Iris pigment epithelial cell (primary cell): Measurements from ENCODE around the gene APBA1.
"Not testable (repeated sequence)": the region's sequence is repeated elsewhere in the genome, so short reads cannot be mapped to it uniquely, and the experiment has no call there.

Source experiments
- DNase-seq: peaks from one replicate; pipeline ENCODE4 v3.0.0-alpha.2; 2011; ENCODE audit warnings: low read depth

APBA1 gene

DNA sequence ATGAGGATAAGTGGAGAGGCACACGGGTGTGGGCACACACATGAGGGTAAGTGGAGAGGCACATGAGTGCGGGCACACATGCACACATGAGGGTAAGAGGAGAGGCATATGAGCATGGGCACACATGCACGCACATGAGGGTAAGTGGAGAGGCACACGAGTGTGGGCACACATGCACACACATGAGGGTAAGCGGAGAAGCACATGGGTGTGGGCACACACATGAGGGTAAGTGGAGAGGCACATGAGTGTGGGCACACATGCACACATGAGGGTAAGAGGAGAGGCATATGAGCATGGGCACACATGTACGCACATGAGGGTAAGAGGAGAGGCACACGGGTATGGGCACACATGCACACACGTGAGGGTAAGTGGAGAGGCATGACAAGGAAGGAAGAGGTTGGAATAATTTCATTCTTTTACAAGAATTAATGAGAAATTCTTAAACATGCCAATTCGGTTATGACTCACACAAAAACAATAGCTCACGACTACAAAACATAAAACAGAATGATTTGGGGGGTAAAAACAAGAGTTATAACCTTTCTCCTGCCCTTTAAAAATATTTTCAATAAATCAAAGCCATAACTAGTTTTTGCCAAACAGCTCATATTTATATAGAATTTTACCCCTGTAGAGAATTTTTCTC, 67.5 kb downstream of the APBA1 start:
- no peak for DNase-seq

DNA sequence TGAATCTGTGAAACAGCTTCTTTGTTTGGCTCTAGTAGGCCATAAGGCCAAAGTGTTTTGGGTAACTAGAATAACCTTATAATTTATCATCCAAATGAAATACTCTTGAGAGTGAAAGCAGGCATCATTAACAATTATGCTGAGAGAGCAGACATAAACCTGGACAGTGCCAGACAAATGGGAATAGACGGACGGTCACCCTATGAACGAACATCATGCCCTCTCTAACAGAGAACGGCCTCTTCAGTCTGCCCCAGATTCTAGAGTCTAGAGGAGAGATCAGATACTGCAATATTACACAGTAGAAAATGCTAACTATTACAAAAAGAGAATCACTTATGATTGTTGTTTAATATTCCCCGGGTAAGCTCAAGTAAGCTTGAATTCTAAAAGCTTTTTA, 68.5 kb downstream of the APBA1 start:
- no peak for DNase-seq

DNA sequence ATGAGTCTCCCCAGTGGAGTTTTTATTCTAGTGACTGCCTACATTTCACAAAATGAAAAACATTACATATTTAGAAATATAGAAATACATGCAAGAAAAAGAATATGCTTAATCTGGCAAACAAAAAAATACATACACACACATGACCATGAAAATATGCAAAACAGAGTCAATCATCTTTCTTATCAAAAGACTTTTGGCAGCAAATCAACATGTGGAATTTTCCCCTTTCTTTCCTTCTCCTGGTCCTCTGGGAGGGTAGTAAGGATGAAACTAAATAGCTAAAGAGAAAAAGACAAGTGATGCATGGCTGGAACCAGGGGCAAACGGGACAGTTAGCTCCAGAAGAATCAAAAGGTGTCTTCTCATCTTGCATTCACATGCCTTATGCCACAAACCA, 69.4 kb downstream of the APBA1 start:
- DNase-seq = no peak

DNA sequence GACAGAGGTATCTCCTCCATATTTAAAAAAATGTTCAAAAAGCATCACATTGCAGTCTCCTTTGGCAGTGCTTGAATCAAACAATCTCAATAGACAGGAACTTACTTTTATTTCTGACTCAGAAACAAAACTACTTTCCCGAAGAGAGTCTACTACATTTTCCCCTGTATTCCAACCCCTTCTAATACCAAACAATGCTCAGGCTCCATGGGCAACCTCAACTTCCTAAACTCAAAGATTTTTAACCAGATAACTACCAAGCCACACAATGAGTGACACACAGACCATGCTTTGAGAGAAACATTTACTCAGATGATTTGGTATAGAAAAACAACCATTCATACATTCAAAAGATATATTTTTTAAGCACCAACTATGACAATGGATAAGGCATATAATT, 70.5 kb downstream of the APBA1 start:
- DNase-seq = no peak

DNA sequence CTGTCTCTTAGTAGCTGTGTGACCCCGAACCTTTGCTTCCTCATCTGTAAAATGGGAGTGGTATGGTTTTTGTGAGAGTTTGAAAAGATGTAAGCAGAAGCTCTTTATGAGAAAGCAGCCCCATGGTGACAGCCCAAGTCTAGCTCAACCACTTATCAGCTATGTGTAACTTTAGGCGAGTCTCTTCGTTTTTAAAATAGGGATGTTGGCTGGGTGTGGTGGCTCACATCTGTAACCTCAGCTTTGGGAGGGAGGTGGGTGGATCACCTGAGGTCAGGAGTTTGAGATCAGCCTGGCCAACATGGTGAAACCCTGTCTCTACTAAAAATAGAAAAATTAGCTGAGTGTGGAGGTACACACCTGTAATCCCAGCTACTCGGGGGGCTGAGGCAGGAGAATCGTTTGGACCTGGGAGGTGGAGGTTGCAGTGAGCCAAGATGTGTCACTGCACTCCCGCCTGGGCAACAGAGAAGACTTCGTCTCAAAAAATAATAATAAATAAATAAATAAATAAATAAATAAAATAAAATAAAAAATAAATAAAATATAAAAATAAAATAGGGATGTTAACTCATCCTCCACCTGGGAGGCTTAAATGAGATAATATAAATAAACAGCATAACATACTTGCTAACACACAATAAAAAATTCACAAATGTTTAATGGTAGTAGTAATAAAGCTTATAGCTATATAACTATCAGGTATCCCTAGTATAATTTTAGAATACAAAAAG, 71.7 kb downstream of the APBA1 start:
- no peak for DNase-seq

DNA sequence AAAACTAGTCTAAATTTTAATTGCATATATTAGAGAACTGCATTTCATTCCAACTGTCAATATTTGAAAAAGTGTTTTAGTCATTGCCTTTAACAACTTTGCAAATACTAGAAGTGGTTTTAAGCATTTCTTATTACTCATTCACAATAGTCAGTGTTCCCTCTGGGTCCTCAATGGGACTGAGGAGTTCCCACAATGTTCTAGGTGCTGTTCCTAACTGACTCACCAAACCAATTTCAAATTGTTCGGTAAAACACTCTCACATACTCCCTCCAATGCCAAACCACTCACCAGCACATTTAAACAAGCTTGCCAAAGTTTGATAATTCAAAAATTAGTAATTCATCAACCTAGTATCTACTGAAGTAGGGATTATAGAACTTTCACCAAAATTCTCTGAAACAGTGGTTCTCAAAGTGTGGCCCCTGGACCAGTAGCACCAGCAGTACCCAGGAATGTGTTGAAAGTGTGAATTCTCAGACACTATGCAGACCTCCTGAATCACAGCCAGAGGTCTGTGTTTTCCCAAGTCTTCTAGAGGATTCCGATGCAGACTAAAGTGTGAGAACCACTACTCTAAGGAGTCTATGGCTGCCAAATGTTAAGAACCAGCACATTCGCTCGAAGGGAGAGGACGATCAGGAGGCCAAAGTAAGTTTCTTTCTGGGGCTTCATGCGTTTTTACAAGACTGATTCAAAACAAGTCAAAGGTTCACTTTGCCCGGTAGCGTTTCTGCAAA, 72.8 kb downstream of the APBA1 start:
- DNase-seq = no peak

DNA sequence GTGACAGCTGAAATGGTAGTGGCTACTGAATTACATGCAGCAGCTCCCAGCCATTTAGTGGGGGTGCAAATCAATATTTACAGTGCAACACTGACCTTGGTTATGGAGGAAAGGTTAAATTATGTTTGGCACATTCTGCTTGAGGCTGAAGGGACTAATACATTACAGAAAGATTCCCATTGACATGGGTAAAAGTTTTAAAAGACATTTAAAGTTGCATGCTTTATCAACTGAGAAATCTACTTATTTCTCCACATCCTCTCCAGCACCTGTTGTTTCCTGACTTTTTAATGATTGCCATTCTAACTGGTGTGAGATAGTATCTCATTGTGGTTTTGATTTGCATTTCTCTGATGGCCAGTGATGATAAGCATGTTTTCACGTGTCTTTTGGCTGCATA, 75.3 kb downstream of the APBA1 start:
- not testable (repeated sequence) for DNase-seq

DNA sequence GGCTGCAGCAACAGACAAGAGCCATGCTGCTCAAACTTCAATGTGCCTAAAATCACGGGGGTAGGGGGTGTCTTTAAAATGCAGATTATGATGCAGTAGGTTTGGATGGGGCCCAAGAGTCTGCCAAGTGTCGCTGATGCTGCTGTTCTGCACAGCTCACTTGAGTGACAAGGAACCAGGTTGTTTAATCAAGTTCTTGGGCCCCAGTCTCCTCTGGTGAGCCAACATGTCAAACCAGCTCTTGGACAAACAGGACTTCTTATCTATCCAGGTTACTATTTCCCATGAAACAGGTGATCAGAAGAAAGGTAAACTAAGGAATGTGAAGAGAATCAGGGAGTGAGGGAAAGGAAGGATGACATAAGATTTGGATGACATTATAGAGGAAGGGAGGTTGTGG, 78.0 kb downstream of the APBA1 start:
- no peak for DNase-seq

DNA sequence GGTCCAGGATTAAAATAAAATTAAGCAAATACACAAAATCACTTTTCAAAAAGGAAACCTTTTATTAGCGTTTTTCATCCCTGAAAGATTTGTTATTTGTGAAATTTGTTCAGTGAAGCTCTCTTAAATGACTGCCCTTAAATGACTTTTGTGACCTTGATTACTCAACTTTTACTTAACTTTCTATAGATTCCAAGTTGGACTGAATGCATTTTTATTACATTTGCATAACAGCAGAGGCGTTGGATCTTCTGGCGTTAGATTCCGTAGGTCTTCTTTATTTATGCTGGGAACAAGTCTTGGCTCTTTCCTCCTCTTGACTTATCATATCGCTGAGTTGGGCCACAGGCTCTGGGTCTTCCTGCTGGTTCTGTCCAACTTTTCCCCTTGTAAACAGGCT, 78.4 kb downstream of the APBA1 start:
- DNase-seq = no peak

DNA sequence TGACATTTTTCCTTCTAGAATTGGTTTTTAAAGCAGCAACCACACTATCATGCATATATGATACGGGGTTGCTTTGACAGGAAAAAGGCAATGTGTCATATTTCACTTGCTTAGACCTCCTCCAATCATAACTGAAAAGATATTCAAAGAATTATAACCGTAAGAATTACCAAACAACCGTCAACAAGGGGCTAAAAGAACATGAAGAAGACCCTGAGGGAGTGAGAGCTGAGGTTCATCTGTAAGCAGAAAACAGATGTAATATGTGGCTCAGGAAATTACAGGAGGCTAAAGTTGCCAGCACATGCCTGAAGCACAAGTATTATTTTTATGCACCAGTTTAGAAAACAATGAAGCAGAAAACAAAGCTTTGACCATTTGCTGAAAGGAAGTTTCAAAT, 78.9 kb downstream of the APBA1 start:
- DNase-seq = no peak

DNA sequence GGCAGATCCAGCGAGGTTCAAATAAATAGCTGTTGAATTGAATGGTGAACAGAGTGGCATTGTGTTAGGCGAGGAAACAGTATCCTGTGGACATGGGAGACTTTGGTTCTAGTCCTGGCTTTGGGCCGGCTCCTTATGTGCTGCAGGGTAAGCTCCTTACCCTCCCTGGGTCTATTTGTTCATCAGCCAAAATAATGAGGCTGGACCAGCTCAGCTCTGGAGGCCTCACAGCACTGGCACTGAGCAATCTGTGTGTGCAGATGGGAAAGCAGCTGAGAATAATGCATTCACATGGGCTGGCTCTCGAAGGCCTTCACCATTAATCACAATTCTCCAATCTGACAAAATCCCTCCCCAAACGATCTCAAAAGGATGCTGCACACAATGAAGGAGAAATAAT, 81.9 kb downstream of the APBA1 start:
- no peak for DNase-seq

DNA sequence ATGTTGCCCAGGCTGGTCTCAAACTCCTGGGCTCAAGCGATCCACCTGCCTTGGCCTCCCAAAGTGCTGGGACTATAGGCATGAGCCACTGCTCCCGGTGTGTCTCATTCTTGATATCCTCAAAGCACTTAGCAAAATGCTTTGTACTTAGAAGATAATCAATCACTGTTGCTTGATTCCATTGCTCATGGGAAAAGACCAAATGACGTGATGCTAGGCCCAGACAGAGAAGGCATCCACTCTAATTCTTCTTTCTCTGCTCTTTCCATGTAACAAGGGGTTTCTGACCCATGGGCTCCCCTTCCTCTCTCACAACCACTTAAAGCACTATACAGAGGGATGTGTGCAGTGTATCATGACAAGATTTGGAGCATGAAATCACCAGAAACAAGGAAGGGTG, 83.0 kb downstream of the APBA1 start:
- DNase-seq = no peak

DNA sequence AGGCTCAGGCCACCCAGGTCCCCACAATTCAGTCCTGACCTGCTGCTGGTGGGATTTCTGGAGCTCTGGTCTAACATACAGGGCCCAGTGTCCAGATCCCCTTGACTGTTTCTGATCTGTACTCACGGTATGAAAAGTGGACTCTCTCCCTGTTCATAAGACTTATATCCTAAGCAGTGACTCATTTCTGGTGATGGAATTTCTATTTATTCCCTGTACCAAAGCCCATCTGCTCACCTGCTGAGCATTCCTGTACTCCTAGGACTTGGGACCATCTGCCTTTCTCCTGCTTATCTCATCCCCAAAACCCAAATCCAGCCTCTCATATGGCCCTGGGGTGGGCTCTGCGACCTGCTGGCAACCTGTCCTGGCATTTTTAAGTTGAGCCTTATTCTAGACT, 86.6 kb downstream of the APBA1 start:
- no peak for DNase-seq

DNA sequence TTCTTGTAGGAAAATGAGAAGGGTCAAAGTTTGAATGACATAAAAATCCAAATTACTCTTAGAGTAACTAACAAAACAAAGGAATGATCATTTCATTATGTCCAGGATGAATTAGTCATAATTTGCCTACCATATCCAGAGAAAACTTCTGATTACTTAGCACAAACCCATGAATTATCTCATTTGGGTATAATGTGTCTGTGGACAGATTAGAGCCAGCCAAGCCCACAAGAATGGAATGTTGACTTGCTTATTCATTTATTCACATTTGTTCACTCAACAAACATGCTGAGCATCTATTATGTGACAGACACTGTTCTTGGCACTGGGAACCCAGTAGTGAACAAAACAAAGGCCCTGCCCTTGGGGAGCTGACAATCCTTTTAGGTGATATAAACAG, 87.4 kb downstream of the APBA1 start:
- DNase-seq = peak; percentile 9

DNA sequence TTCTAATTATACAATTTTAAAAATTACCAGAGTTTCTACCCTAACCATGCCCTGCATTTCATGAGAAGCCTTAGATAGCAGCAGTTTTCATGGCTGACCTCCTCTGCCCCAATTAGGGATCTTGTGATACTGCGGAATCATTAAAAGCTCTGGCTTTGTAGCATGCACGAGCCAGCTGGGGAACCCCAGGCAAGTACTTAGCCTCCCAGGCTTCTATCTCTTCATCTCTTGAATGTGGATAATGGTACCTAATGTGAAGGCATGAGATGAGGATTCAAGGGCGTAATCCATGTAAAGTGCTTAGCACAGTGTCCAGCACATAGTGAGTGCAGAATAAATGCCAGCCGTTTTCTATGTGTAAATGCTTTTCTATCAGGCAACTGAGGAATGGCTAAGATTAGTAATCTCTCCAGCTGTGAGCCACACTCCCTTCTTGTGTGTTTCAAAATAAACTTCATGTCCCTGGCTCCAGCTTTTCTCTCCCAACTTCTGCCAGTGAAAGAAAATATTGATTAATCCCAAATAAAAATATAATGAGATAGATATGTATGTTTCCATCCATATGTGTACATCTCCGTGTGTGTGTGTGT, 88.4 kb downstream of the APBA1 start:
- DNase-seq = no peak

DNA sequence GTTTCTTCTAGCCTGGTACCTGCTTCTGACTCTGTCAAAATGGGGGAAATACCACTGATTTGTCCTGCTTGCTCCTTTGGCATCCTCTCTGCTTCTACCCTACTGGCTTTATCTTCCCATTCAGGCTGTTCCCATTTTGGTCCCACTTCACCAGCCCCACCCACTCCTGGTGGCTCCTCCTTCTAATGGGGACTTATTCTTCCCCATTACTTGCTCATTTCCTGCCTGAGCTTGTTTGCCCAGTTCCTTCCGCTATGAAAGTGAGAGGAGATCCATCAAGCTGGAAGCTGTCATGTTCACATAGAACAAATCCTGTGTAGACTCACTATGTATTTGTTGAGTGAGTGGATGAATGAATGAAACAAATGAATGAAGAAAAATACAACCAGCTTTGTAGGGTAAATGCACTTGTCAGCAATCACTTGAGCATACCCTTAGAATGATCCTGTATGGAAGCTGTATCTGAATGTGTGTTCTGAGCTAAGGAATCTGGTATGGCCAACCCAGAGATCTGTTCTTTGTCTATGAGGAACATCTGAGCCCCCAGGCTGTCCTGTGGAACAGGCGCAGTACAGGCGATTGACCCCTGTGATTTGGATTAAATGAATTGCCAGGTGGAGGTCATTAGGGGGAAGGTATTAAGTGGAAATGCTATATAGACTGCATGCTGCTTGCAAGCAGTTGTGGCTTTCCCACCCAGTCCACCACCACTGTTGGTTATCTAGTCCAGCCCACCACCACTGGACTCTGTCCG, 89.5 kb downstream of the APBA1 start:
- no peak for DNase-seq

DNA sequence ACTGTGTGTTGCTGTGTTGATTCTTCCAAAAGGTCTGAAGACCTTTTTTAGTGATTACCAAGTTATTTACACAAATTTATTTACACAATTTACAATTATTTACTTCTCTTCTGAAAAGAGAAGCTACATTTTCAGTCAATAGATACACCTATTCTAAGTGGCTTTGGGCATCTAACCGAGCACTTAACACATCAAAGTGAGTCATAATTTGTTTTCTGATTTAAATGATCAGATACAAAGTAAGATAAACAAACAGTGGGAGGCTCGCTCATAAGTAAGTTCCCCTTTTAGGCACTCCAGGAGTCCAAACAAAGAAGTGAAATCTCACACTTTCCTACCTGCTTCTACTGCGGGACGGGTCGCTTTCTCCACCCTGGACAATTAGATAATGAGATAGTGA, 90.2 kb downstream of the APBA1 start:
- no peak for DNase-seq

DNA sequence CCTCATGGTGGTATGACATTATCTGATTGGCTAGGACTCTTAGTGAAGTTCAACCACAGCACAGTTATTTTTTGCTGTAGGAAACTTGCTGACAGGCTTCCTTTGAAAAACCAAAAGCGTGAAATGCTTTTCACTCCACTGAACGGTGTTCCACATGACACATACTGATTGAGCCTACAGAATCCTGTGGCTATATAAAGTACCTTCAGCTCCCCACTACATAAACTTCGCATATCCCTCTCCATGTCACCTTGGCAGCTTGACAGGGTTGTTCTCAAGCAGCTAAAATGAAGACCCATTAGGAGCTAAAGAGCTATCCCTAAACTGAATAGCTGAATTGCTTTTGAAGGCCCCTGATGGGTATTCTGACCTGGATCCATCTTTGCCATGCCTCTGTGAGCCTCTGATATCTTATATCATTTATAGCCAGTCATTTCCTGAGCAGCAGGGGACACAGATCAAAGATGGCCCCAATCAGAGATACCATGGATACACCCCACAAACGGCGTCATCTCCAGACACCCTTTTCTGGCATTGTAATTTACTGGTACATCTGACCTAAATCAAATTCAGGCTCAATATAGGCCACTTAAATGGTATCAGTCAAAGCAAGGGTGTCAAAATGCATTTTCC, 91.5 kb downstream of the APBA1 start:
- no peak for DNase-seq

DNA sequence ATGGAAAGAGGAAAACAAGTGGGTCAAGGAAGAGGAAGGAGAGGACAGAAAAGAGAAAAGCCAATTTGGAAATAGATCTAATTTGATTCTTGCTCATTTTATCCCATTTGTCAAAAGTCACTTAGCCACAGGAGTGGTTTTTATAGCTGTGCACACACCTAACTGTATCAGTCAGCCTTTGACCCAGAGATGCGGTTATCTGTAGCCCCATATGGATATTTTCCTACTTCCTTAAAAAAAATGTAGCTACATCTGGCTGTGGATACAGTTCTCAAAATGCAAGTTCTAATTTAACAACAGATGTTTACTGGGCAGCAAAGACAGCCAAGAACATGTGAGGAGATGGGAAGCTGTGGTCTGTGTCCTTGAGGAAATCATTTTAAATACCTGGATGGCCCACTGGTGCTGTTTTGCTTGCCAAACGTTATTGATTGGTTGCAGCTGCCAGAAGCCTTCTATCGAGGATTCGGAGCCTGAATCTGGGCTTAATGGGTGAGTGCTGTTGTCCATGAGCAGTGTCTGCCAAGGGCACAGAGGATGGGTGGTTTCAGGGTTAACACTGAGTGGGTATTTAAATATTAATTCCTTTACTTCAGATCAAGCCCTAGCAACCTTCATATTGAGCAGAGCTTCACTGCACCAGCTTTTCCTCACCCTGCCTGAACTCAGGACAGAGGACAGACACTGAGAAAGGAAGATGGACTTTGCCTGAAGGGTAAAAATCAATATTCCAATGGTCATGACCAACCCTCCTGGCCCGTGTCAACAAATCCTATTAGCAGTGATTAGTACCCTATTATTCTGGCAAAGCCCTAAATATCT, 92.2 kb downstream of the APBA1 start:
- no peak for DNase-seq

DNA sequence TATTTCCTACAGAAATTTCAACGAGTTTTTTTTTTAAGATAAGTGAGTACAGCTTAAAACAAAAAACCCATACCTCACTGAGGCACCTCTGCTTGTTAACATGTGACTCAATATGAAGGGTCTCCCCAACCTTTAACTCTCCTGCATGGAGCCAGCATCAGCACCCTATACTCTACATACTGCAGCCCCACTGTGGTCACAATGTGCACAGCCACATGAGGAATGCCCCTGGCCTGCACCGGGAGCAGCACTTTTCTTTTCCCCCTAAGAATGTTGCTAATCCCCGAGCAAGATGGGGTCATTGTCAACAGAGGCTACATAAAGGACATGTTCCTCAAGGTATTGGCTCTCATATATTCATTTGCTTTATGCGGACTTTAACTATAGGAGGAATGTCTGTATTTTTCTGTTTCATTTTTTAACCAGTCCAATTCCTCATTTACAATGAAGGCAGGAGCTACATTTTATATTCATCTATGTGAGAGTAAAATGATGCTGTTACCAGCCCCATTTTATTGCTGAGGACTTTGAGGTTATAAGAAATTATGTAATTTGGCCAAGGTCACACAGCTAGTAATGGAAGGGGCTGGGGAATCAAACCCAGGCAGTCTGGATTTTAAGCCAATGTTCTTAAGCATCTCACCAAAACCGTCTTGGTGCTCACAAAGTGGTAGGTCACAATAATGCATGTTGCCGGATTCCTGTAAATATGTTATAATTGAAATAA, 93.0 kb downstream of the APBA1 start:
- no peak for DNase-seq
